Endothelial cell of umbilical vein (primary cell): Measurements from ENCODE around the gene PAX2.

Experiments
- CTCF ChIP-seq, 2 donors: IDR thresholded peaks; 1 replicate in 1 of 2; 2 replicates in 1 of 2; pipeline ENCODE4 v1.5.1; 2011; ENCODE audit warnings: low read length in 2 of 2, mild to moderate bottlenecking in 2 of 2, moderate library complexity in 2 of 2, control low read depth in 1 of 2, inconsistent platforms in 1 of 2, low read depth in 1 of 2; ENCODE audit not compliant: insufficient read depth in 1 of 2; ENCODE audit errors: extremely low read depth in 1 of 2
- EZH2 ChIP-seq: IDR thresholded peaks from 2 replicates; pipeline ENCODE4 v1.6.1; 2012; ENCODE audit warnings: borderline replicate concordance, low read depth, mild to moderate bottlenecking, moderate library complexity, low read length, inconsistent platforms; ENCODE audit not compliant: severe bottlenecking
- MYC ChIP-seq: IDR thresholded peaks from one replicate; pipeline ENCODE4 v1.6.1; 2011; ENCODE audit warnings: mild to moderate bottlenecking, low read depth, low read length
- POLR2A ChIP-seq: IDR thresholded peaks from 2 replicates; pipeline ENCODE4 v1.6.1; 2012; ENCODE audit warnings: low read depth, mild to moderate bottlenecking, control low read depth, low read length
- POLR2AphosphoS5 ChIP-seq: IDR thresholded peaks from 2 replicates; pipeline ENCODE4 v1.6.1; 2012; ENCODE audit warnings: low read depth, mild to moderate bottlenecking, control low read depth, low read length, moderate library complexity; ENCODE audit not compliant: insufficient read depth

- TF ChIP-seq POLR2A (no peak), CTCF (IDR thresholded peaks at IDR 0.05; ENCODE audit: extremely low read depth in 1 of 2, insufficient read depth in 1 of 2, low read depth in 1 of 2, low read length in 2 of 2) (no peak), EZH2 (no peak), POLR2AphosphoS5 (no peak), MYC (no peak)
These were observed 48.3 kb upstream of the PAX2 start for GRCh38 chr10:100697070-100697469.
